Spleen (tissue), 11 donors: Measurements from ENCODE around the gene MYO7A. TPM values are rescaled to one million over a fixed set of nuclear protein-coding genes. Genes with fewer than 3 reads are reported as not detected.

Experiments used
- DNase-seq: peaks from one replicate; pipeline ENCODE4 v3.0.0-alpha.2; 2020
- H3K27ac ChIP-seq, 8 donors: fragments of 200-600 bp; sonication (generic) in 7 of 8; 1 replicate in 4 of 8; 2 replicates in 4 of 8; pipeline versions ENCODE4 v1.5.0 to v1.8.0; 2016 to 2021; ENCODE audit warnings: inconsistent platforms in 4 of 8, mild to moderate bottlenecking in 4 of 8, moderate library complexity in 1 of 8
- H3K27me3 ChIP-seq, 7 donors: fragments of 200-600 bp; sonication (generic) in 6 of 7; replicated peaks in 1 of 7; 1 replicate in 4 of 7; 2 replicates in 3 of 7; pipeline versions ENCODE4 v1.5.0 to v1.8.0; 2016 to 2021; ENCODE audit warnings: inconsistent platforms in 3 of 7, mild to moderate bottlenecking in 1 of 7
- H3K36me3 ChIP-seq, 6 donors: fragments of 200-600 bp; sonication (generic) in 5 of 6; 1 replicate in 4 of 6; 2 replicates in 2 of 6; pipeline versions ENCODE4 v1.5.0 to v1.8.0; 2016 to 2021; ENCODE audit warnings: inconsistent platforms in 2 of 6
- H3K4me1 ChIP-seq, 6 donors: fragments of 200-600 bp; sonication (generic) in 5 of 6; 1 replicate in 3 of 6; 2 replicates in 3 of 6; pipeline versions ENCODE4 v1.5.0 to v1.8.0; 2016 to 2021; ENCODE audit warnings: inconsistent platforms in 3 of 6
- H3K4me3 ChIP-seq, 8 donors: fragments of 200-600 bp; sonication (generic) in 7 of 8; 1 replicate in 4 of 8; 2 replicates in 4 of 8; pipeline versions ENCODE4 v1.5.0 to v1.8.0; 2016 to 2021; ENCODE audit warnings: inconsistent platforms in 4 of 8, mild to moderate bottlenecking in 4 of 8, moderate library complexity in 2 of 8
- H3K9me3 ChIP-seq, 8 donors: fragments of 200-600 bp; sonication (generic) in 7 of 8; 1 replicate in 4 of 8; 2 replicates in 4 of 8; pipeline versions ENCODE4 v1.5.0 to v1.8.0; 2016 to 2021; ENCODE audit warnings: inconsistent platforms in 4 of 8
- CTCF ChIP-seq, 11 experiments: fragments of 200-600 bp in 7 of 11; fragments of 450-650 bp in 4 of 11; sonication (generic) in 4 of 11; IDR thresholded peaks in 8 of 11; conservative IDR thresholded peaks in 3 of 11; 1 replicate in 7 of 11; 2 replicates in 4 of 11; pipeline versions ENCODE4 v1.4.0 to v1.8.0; 2016 to 2021; ENCODE audit warnings: antibody characterized with exemption in 11 of 11, inconsistent platforms in 4 of 11, mild to moderate bottlenecking in 1 of 11
- POLR2A ChIP-seq, 3 donors: fragments of 450-650 bp; IDR thresholded peaks; one replicate each; pipeline ENCODE4 v1.5.1; 2017; ENCODE audit warnings: antibody characterized with exemption in 3 of 3, mild to moderate bottlenecking in 1 of 3
- POLR2AphosphoS5 ChIP-seq, 3 donors: sonication (generic); formaldehyde crosslinking; IDR thresholded peaks; one replicate each; pipeline ENCODE4 v1.5.1; 2017; ENCODE audit warnings: antibody characterized with exemption in 3 of 3
- WGBS, 5 donors: extraction: QIAGEN DNeasy Blood & Tissue Kit in 3 of 5; methylation state at CpG; one replicate each; pipeline versions ENCODE4 v1.1.5 to v1.1.7; 2013 to 2018; 5-methylcytosine and 5-hydroxymethylcytosine counted together
- intact Hi-C: fragments of 100-400 bp; cut with DNase I; formaldehyde crosslinking; loops from one replicate; pipeline ENCODE4 v1.15.0; 2023; ENCODE audit warnings: low total_unique reads
- polyA plus RNA-seq, 3 donors: library from polyadenylated mRNA; stranded (reverse); fragments of 200-250 nt; gene quantifications; one replicate each; pipeline ENCODE4 v1.2.1, GENCODE V29; 2013
- total RNA-seq, 7 donors: library from RNA; depleted of rRNA in 3 of 7; stranded (reverse); fragments of >200 nt in 3 of 7; fragmentation: NEBNext Ultra II Directional in 4 of 7; extraction: Animal tissue kit (Norgen Biotek cat#: 25700) in 4 of 7; gene quantifications; one replicate each; pipeline versions ENCODE4 v1.1.0 to v1.2.1, GENCODE V29; 2016 to 2021
- donor health status: healthy with polysubstance abuse.
- donor health status: DM: no; HTN: no; CAD: no; lungs with moderate emphysema.
- donor health status: DM: no; HTN: no; CAD: no.
- donor health status: Bipolar disorder and iron deficiency.
- donor health status: healthy.
- donor health status: DM: no; HTN: no; CAD: no.
- donor health status: DM: yes; HTN: yes; CAD: no.

MYO7A gene
- total and polyA plus RNA-seq, 10 donors = 3.5 to 147 (median 33.0) TPM

GRCh38 chr11:77147036-77147315 lies 18.9 kb downstream of the MYO7A start:
- Histone ChIP-seq H3K36me3 (no peaks in the 10 kb centered on the region), H3K27ac (no peak overlapping the region), H3K9me3 (no peaks in the 10 kb centered on the region), H3K4me3 (no peak overlapping the region), H3K4me1 (peaks cover 0 to 34% (median 15%) of the 10 kb centered on the region in 6 donors), H3K27me3 (peaks cover 0 to 10% (median 0%) of the 10 kb centered on the region in 7 donors)
- WGBS, 5 donors = 63 to 92% (median 68%) methylated on average over 1 of the region's 1 CpG
- no peak for TF ChIP-seq POLR2A (IDR thresholded peaks at IDR 0.05)
- TF ChIP-seq POLR2AphosphoS5 (IDR thresholded peaks at IDR 0.05) = no peak
- TF ChIP-seq CTCF (IDR thresholded peaks at IDR 0.05 in 8 of 11, conservative IDR thresholded peaks at IDR 0.05 in 3 of 11) = no peak
- DNase-seq = no peak
- intact Hi-C loops = no loop called here

GRCh38 chr11:77147668-77148321 lies 19.7 kb downstream of the MYO7A start:
- no peak for DNase-seq
- TF ChIP-seq POLR2AphosphoS5 (IDR thresholded peaks at IDR 0.05) = no peak
- TF ChIP-seq CTCF (IDR thresholded peaks at IDR 0.05 in 8 of 11, conservative IDR thresholded peaks at IDR 0.05 in 3 of 11) = no peak
- no peak for TF ChIP-seq POLR2A (IDR thresholded peaks at IDR 0.05)
- Histone ChIP-seq H3K9me3 (no peaks in the 10 kb centered on the region), H3K4me1 (peaks cover 0 to 42% (median 21%) of the 10 kb centered on the region in 6 donors), H3K4me3 (peak overlapping the region in 4 of 8 donors; percentile 20 to 57 (median 24)), H3K27ac (peak overlapping the region in 2 of 8 donors; percentile 19 to 21), H3K36me3 (no peaks in the 10 kb centered on the region), H3K27me3 (peaks cover 0 to 10% (median 0%) of the 10 kb centered on the region in 7 donors)
- intact Hi-C loops = no loop called here
- WGBS, 5 donors = 22 to 37% (median 35%) methylated on average over 19 to 47 of the region's 47 CpGs

GRCh38 chr11:77148963-77149715 lies 21.1 kb downstream of the MYO7A start:
- Histone ChIP-seq H3K36me3 (no peaks in the 10 kb centered on the region), H3K27me3 (peaks cover 0 to 14% (median 0%) of the 10 kb centered on the region in 7 donors), H3K4me3 (no peak overlapping the region), H3K27ac (no peak overlapping the region), H3K9me3 (no peaks in the 10 kb centered on the region), H3K4me1 (peaks cover 0 to 55% (median 34%) of the 10 kb centered on the region in 6 donors)
- intact Hi-C loops = no loop called here
- no peak for DNase-seq
- WGBS, 5 donors = 83 to 93% (median 90%) methylated on average over 7 to 8 of the region's 8 CpGs
- TF ChIP-seq POLR2AphosphoS5 (IDR thresholded peaks at IDR 0.05) = no peak
- no peak for TF ChIP-seq POLR2A (IDR thresholded peaks at IDR 0.05)
- no peak for TF ChIP-seq CTCF (IDR thresholded peaks at IDR 0.05 in 8 of 11, conservative IDR thresholded peaks at IDR 0.05 in 3 of 11)

GRCh38 chr11:77149716-77150392 lies 21.8 kb downstream of the MYO7A start:
- Histone ChIP-seq H3K4me1 (peaks cover 0 to 62% (median 38%) of the 10 kb centered on the region in 6 donors), H3K4me3 (no peak overlapping the region), H3K9me3 (no peaks in the 10 kb centered on the region), H3K27ac (peak overlapping the region in 1 of 8 donors; percentile 65), H3K27me3 (peaks cover 0 to 17% (median 0%) of the 10 kb centered on the region in 7 donors), H3K36me3 (no peaks in the 10 kb centered on the region)
- no peak for DNase-seq
- 82 to 91% (median 88%) methylated on average over 12 of the region's 12 CpGs for WGBS, 5 donors
- intact Hi-C loops = no loop called here
- no peak for TF ChIP-seq POLR2AphosphoS5 (IDR thresholded peaks at IDR 0.05)
- no peak for TF ChIP-seq POLR2A (IDR thresholded peaks at IDR 0.05)
- no peak for TF ChIP-seq CTCF (IDR thresholded peaks at IDR 0.05 in 8 of 11, conservative IDR thresholded peaks at IDR 0.05 in 3 of 11)
